Right lobe of liver (tissue), 4 donors: Measurements from ENCODE around the gene GGCX.

ENCODE experiments used
- CTCF ChIP-seq, 4 donors: fragments of 200-600 bp in 3 of 4; fragments of 450-650 bp in 1 of 4; IDR thresholded peaks; one replicate each; pipeline versions ENCODE4 v1.5.1 to v1.8.0; 2016 to 2022; ENCODE audit warnings: antibody characterized with exemption in 4 of 4, mild to moderate bottlenecking in 2 of 4
- POLR2A ChIP-seq: fragments of 450-650 bp; IDR thresholded peaks from one replicate; pipeline ENCODE4 v1.6.1; 2017; ENCODE audit warnings: antibody characterized with exemption, mild to moderate bottlenecking
- donor health status: DM: no; HTN: no; CAD: no.
- donor health status: DM: no; HTN: no; CAD: no.
- donor health status: DM: no; HTN: yes; CAD: no.

DNA sequence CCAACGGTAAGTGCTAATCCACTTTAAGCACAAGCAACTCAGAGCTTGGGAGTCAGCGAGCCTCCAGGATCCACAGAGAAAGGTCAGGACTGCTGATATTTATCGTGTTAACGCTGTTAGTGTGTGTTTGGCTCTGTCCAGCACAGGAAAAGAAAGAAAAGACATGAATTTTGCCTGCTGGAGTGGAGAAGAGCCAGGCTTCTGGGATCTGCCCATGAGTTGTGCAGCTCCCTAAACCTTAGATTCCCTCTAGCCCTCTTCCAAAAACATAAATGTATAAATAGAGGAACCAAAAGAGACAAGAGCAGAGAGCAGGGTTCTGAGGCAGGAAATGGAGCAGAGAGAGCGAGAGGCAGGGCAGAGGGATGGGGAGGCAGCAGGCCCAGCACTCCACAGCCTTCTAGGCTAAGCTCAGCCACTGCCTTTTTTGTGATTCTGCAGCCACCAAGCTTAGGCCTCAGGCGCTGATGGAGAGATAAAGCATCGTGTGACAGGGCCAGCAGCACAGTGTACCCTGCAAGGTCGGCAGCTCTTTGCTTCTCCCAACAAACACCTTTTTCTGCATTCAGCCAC lies 36.9 kb downstream of the GGCX start:
- no peak for TF ChIP-seq CTCF (IDR thresholded peaks at IDR 0.05)
- TF ChIP-seq POLR2A: no peak
